GM12878 (cell line): Measurements from ENCODE around the gene RAB31. TPM values are rescaled to one million over a fixed set of nuclear protein-coding genes. Genes with fewer than 3 reads are reported as not detected.

ENCODE experiments used
- ATAC-seq: fragments of 200-7000 bp; cut with Tn5 transposase; 3 replicates; pipeline ENCODE4 v1.9.1; 2020; ENCODE audit warnings: mild to moderate bottlenecking, moderate library complexity
- BruUV-seq: library from RNA; stranded (reverse); fragments of 400-500 nt; replicated peaks from 2 replicates; lab custom pipeline; 2021; lab: Mats Ljungman, UMichigan
- CTCF ChIA-PET: fragments of 300-600 bp; sonication (Branson Sonifier 250); formaldehyde crosslinking; extraction: SDS; loops from one replicate; lab custom pipeline; 2021; ENCODE audit warnings: inconsistent platforms; lab: Yijun Ruan, JAX
- POLR2A ChIA-PET: fragments of 350-600 bp; formaldehyde crosslinking; extraction: SDS; loops from one replicate; lab custom pipeline; 2021; ENCODE audit warnings: inconsistent platforms; lab: Charles Lee
- RAD21 ChIA-PET: fragments of 300-600 bp; sonication (Branson Sonifier 250); formaldehyde crosslinking; loops from one replicate; lab custom pipeline; 2023; ENCODE audit warnings: antibody characterized with exemption; ENCODE audit not compliant: unreplicated experiment; lab: Charles Lee
- SMC1A ChIA-PET: fragments of 300-600 bp; sonication (Branson Sonifier 250); formaldehyde crosslinking; loops from one replicate; lab custom pipeline; 2023; ENCODE audit not compliant: unreplicated experiment, uncharacterized antibody; lab: Charles Lee
- DNase-seq: peaks from one replicate; pipeline ENCODE4 v3.0.0-alpha.2; 2011; ENCODE audit warnings: low read depth, low spot score
- FAIRE-seq: peaks from 3 replicates; lab custom pipeline; 2011; peaks lifted over from hg19 to GRCh38; lab: Jason Lieb, UNC
- H2AFZ ChIP-seq: 2 replicates; pipeline ENCODE4 v1.6.0; 2011; ENCODE audit warnings: low read depth, low read length, control low read depth; ENCODE audit not compliant: control insufficient read depth
- H3K27ac ChIP-seq: 2 replicates; pipeline ENCODE4 v1.5.1; 2011; ENCODE audit warnings: control low read depth; ENCODE audit not compliant: control insufficient read depth, insufficient read depth
- H3K27me3 ChIP-seq, 2 experiments: replicated peaks in 1 of 2; 2 replicates each; pipeline versions ENCODE4 v1.6.0 to v1.6.1; 2011; ENCODE audit warnings: low read length in 1 of 2; ENCODE audit not compliant: control insufficient read depth in 2 of 2, insufficient read depth in 2 of 2
- H3K36me3 ChIP-seq, 2 experiments: 2 replicates each; pipeline ENCODE4 v1.5.1; 2011; ENCODE audit warnings: low read length in 1 of 2; ENCODE audit not compliant: control insufficient read depth in 2 of 2, insufficient read depth in 2 of 2
- H3K4me1 ChIP-seq: 2 replicates; pipeline ENCODE4 v1.6.1; 2011; ENCODE audit warnings: mild to moderate bottlenecking, low read length, moderate library complexity, mixed read lengths; ENCODE audit not compliant: control insufficient read depth, insufficient read depth
- H3K4me2 ChIP-seq: 2 replicates; pipeline ENCODE4 v1.6.0; 2011; ENCODE audit warnings: control low read depth; ENCODE audit not compliant: control insufficient read depth, insufficient read depth
- H3K4me3 ChIP-seq: fragments of 200-600 bp; sonication (generic); 2 replicates; pipeline ENCODE4 v1.5.1; 2016
- H3K79me2 ChIP-seq: 2 replicates; pipeline ENCODE4 v1.6.0; 2011; ENCODE audit warnings: low read length; ENCODE audit not compliant: control insufficient read depth, insufficient read depth
- H3K9ac ChIP-seq: 2 replicates; pipeline ENCODE4 v1.8.0; 2011; ENCODE audit warnings: low read length, control low read depth, mixed read lengths; ENCODE audit not compliant: control insufficient read depth, insufficient read depth
- H3K9me3 ChIP-seq: replicated peaks from 3 replicates; pipeline ENCODE4 v1.5.1; 2011; ENCODE audit warnings: mild to moderate bottlenecking, low read length; ENCODE audit not compliant: control insufficient read depth, insufficient read depth
- H4K20me1 ChIP-seq: 2 replicates; pipeline ENCODE4 v1.6.0; 2011; ENCODE audit not compliant: control insufficient read depth, insufficient read depth
- SUZ12 ChIP-seq: fragments of 200-600 bp; sonication (generic); IDR thresholded peaks from one replicate; pipeline ENCODE4 v1.6.1; 2018; ENCODE audit warnings: antibody characterized with exemption, mild to moderate bottlenecking; ENCODE audit not compliant: unreplicated experiment
- ZNF274 ChIP-seq: IDR thresholded peaks from one replicate; pipeline ENCODE4 v1.8.0; 2011; ENCODE audit not compliant: insufficient read length, insufficient read depth
- WGBS: methylation state at CpG from one replicate; pipeline ENCODE4 v1.1.6; 2016; ENCODE audit warnings: low lambda C conversion rate; ENCODE audit not compliant: insufficient replicate concordance, insufficient coverage; ENCODE audit errors: missing lambda C conversion rate; 5-methylcytosine and 5-hydroxymethylcytosine counted together
- in situ Hi-C: fragments of 300-500 bp; cut with MboI; formaldehyde crosslinking; loops from 9 replicates; pipeline ENCODE4 v1.14.3; 2018; ENCODE audit warnings: mixed read lengths
- intact Hi-C: fragments of 100-400 bp; cut with micrococcal nuclease; formaldehyde crosslinking; loops from one replicate; pipeline ENCODE4 v1.14.2; 2022; ENCODE audit not compliant: unreplicated experiment
- polyA plus RNA-seq, 11 experiments: library from polyadenylated mRNA; depleted of rRNA in 4 of 11; unstranded in 6 of 11; stranded (reverse) in 5 of 11; fragments of >200 nt; fragmentation: Nextera tagmentation in 4 of 11; fragmentation: Illumina TruSeq in 1 of 11; extraction: Ambion mirVana in 4 of 11; extraction: Trizol in 1 of 11; gene quantifications; 1 replicate in 1 of 11; 2 replicates in 10 of 11; pipeline versions ENCODE4 v1.2.1 to v1.2.3, GENCODE V29; 2011 to 2016; ENCODE audit warnings: inconsistent platforms in 2 of 11, missing spikeins in 2 of 11, low read depth in 1 of 11
- total RNA-seq, 4 experiments: library from RNA; depleted of rRNA in 3 of 4; stranded (reverse); fragments of >200 nt in 3 of 4; fragmentation: Illumina TruSeq in 1 of 4; extraction: Trizol in 1 of 4; gene quantifications; 2 replicates each; pipeline versions ENCODE4 v1.2.1 to v1.2.3, GENCODE V29; 2013 to 2021

RAB31 gene
- total and polyA plus RNA-seq, 10 of the 15 experiments (the other 5 are each of a cell fraction or from before 2014, with no cell fraction given) = 0.80 to 23.3 (median 12.2) TPM

- ChIA-PET SMC1A (interaction anchor here (1.0 kb wide), 1 partner anchor 9 kb away, joined by 3 read pairs; no protein-coding TSS in a partner anchor), POLR2A (no interaction called here), RAD21 (no interaction called here), CTCF (no interaction called here)
- no TSS peak for BruUV-seq
- in situ Hi-C loops (no loop called here), intact Hi-C loops (no loop called here)
- Histone ChIP-seq H3K4me1 (no peaks in the 10 kb centered on the region), H3K27me3 (no peaks in the 10 kb centered on the region), H3K36me3 (no peaks in the 10 kb centered on the region), H3K4me3 (no peak overlapping the region), H3K9me3 (no peaks in the 10 kb centered on the region; the same call in 2 of the 3 replicates), H4K20me1 (no peaks in the 10 kb centered on the region), H3K27ac (no peak overlapping the region), H2AFZ (no peak overlapping the region), H3K79me2 (no peaks in the 10 kb centered on the region), H3K4me2 (no peak overlapping the region), H3K9ac (no peak overlapping the region)
- FAIRE-seq (no peak), ATAC-seq (no peak), DNase-seq (no peak)
- WGBS = 67% methylated on average over 2 of the region's 2 CpGs
- TF ChIP-seq SUZ12 = no peak
Observed at GRCh38 chr18:9788860-9789259, 80.8 kb downstream of the RAB31 start.

- ATAC-seq = no peak
- CTCF ChIA-PET = no interaction called here
- Histone ChIP-seq H3K4me1 (no peaks in the 10 kb centered on the region), H3K36me3 (no peaks in the 10 kb centered on the region), H2AFZ (no peak overlapping the region), H3K27me3 (no peaks in the 10 kb centered on the region), H3K9ac (no peak overlapping the region), H3K79me2 (no peaks in the 10 kb centered on the region), H3K9me3 (no peaks in the 10 kb centered on the region; the same call in 2 of the 3 replicates), H3K4me2 (no peak overlapping the region), H4K20me1 (no peaks in the 10 kb centered on the region), H3K4me3 (no peak overlapping the region), H3K27ac (no peak overlapping the region)
- FAIRE-seq = no peak
- in situ Hi-C loops = no loop called here
- RAD21 ChIA-PET = no interaction called here
- WGBS = 98% methylated on average over 2 of the region's 2 CpGs
- SMC1A ChIA-PET = no interaction called here
- POLR2A ChIA-PET = no interaction called here
- intact Hi-C loops = no loop called here
- no peak for DNase-seq
- no TSS peak for BruUV-seq
- no peak for TF ChIP-seq ZNF274
Observed at GRCh38 chr18:9790261-9790660, 82.2 kb downstream of the RAB31 start.
